CD4-positive, CD25-positive, alpha-beta regulatory T cell (primary cell): ENCODE data around the gene CDT1. TPM values are rescaled to one million over a fixed set of nuclear protein-coding genes. Genes with fewer than 3 reads are reported as not detected.

Experiments
- ATAC-seq, 2 donors: fragments of 150-1000 bp; cut with Tn5 transposase; one replicate each; pipeline ENCODE4 v1.10.0; 2021; ENCODE audit warnings: low read depth in 2 of 2, moderate number of reproducible peaks in 2 of 2, moderate library complexity in 1 of 2
- DNase-seq, 3 donors: peaks; one replicate each; pipeline versions ENCODE4 v3.0.0 to v3.0.0-alpha.2; 2012 to 2022; ENCODE audit warnings: mixed read lengths in 1 of 3
- H3K27ac ChIP-seq: one replicate; pipeline ENCODE4 v1.7.0; 2013; ENCODE audit warnings: mild to moderate bottlenecking, low read length; ENCODE audit not compliant: insufficient read depth, poor library complexity, severe bottlenecking
- H3K27me3 ChIP-seq: one replicate; pipeline ENCODE4 v1.7.0; 2013; ENCODE audit warnings: low read length; ENCODE audit not compliant: control insufficient read depth, insufficient read depth
- H3K36me3 ChIP-seq: one replicate; pipeline ENCODE4 v1.7.0; 2013; ENCODE audit warnings: mild to moderate bottlenecking, low read length, moderate library complexity; ENCODE audit not compliant: control insufficient read depth, insufficient read depth
- H3K4me1 ChIP-seq: 2 replicates; pipeline ENCODE4 v1.7.0; 2013; ENCODE audit warnings: mild to moderate bottlenecking, low read length; ENCODE audit not compliant: insufficient read depth, control insufficient read depth, poor library complexity, severe bottlenecking
- H3K4me3 ChIP-seq: one replicate; pipeline ENCODE4 v1.7.0; 2013; ENCODE audit warnings: low read depth, mild to moderate bottlenecking, low read length, moderate library complexity
- H3K9me3 ChIP-seq, 2 experiments: 1 replicate in 1 of 2; 2 replicates in 1 of 2; pipeline ENCODE4 v1.7.0; 2013; ENCODE audit warnings: low read length in 2 of 2, mild to moderate bottlenecking in 1 of 2, moderate library complexity in 1 of 2; ENCODE audit not compliant: control insufficient read depth in 2 of 2
- H3K27ac Mint-ChIP-seq, 3 donors: one replicate each; pipeline ENCODE4 v1.8.0; 2020 to 2022; ENCODE audit warnings: mild to moderate bottlenecking in 3 of 3, mixed read lengths in 3 of 3, moderate library complexity in 2 of 3
- H3K27me3 Mint-ChIP-seq: one replicate; pipeline ENCODE4 v1.8.0; 2022; ENCODE audit warnings: mild to moderate bottlenecking, mixed read lengths
- H3K36me3 Mint-ChIP-seq: one replicate; pipeline ENCODE4 v1.8.0; 2020; ENCODE audit warnings: mixed read lengths
- H3K4me1 Mint-ChIP-seq, 4 donors: one replicate each; pipeline ENCODE4 v1.8.0; 2020 to 2022; ENCODE audit warnings: mixed read lengths in 4 of 4, mild to moderate bottlenecking in 1 of 4
- H3K4me3 Mint-ChIP-seq, 4 donors: one replicate each; pipeline ENCODE4 v1.8.0; 2020 to 2022; ENCODE audit warnings: mild to moderate bottlenecking in 4 of 4, mixed read lengths in 4 of 4, moderate library complexity in 3 of 4
- H3K9me3 Mint-ChIP-seq, 7 donors: one replicate each; pipeline ENCODE4 v1.8.0; 2020 to 2022; ENCODE audit warnings: mixed read lengths in 7 of 7, mild to moderate bottlenecking in 3 of 7, moderate library complexity in 2 of 7
- polyA plus RNA-seq, 4 donors: library from polyadenylated mRNA; unstranded; fragments of 300-500 nt; fragmentation: Illumina TruSeq; gene quantifications; one replicate each; pipeline ENCODE4 v1.2.3, GENCODE V29; 2021
- total RNA-seq: library from RNA; stranded (reverse); gene quantifications from one replicate; pipeline ENCODE4 v1.2.3, GENCODE V29; 2022

The CDT1 gene
- total and polyA plus RNA-seq, 5 donors from 2014 or later = 0.60 to 4.8 (median 1.4) TPM

- Histone ChIP-seq H3K4me3 (no peak overlapping the region), H3K27me3 (no peaks in the 10 kb centered on the region), H3K36me3 (peaks cover 19% of the 10 kb centered on the region), H3K9me3 (no peaks in the 10 kb centered on the region), H3K4me1 (peaks cover 4% of the 10 kb centered on the region), H3K27ac (no peak overlapping the region)
- no peak overlapping the region for H3K4me3 Mint-ChIP-seq
- H3K9me3 Mint-ChIP-seq = no peaks in the 10 kb centered on the region
- no peak for DNase-seq
- peaks cover 6% of the 10 kb centered on the region for H3K36me3 Mint-ChIP-seq
- no peaks in the 10 kb centered on the region for H3K4me1 Mint-ChIP-seq
- H3K27ac Mint-ChIP-seq = no peak overlapping the region
- no peak for ATAC-seq
- H3K27me3 Mint-ChIP-seq = no peaks in the 10 kb centered on the region
These were observed 34.2 kb downstream of the CDT1 start for GRCh38 chr16:88837806-88838205.

- peaks cover 6% of the 10 kb centered on the region for H3K36me3 Mint-ChIP-seq
- Histone ChIP-seq H3K4me1 (peaks cover 4% of the 10 kb centered on the region), H3K27me3 (no peaks in the 10 kb centered on the region), H3K27ac (no peak overlapping the region), H3K36me3 (peaks cover 19% of the 10 kb centered on the region), H3K4me3 (no peak overlapping the region), H3K9me3 (no peaks in the 10 kb centered on the region)
- H3K27me3 Mint-ChIP-seq = no peaks in the 10 kb centered on the region
- H3K4me3 Mint-ChIP-seq = no peak overlapping the region
- H3K27ac Mint-ChIP-seq = no peak overlapping the region
- H3K9me3 Mint-ChIP-seq = no peaks in the 10 kb centered on the region
- H3K4me1 Mint-ChIP-seq = no peaks in the 10 kb centered on the region
- DNase-seq (no peak), ATAC-seq (no peak)
These were observed 35.0 kb downstream of the CDT1 start for GRCh38 chr16:88838566-88838965.

- Histone ChIP-seq H3K4me3 (no peak overlapping the region), H3K27ac (no peak overlapping the region), H3K4me1 (peaks cover 4% of the 10 kb centered on the region), H3K36me3 (peaks cover 19% of the 10 kb centered on the region), H3K9me3 (no peaks in the 10 kb centered on the region), H3K27me3 (no peaks in the 10 kb centered on the region)
- Mint-ChIP-seq H3K36me3 (peaks cover 6% of the 10 kb centered on the region), H3K9me3 (no peaks in the 10 kb centered on the region), H3K27ac (no peak overlapping the region), H3K4me3 (no peak overlapping the region), H3K27me3 (no peaks in the 10 kb centered on the region), H3K4me1 (no peaks in the 10 kb centered on the region)
- ATAC-seq (no peak), DNase-seq (no peak)
These were observed 35.5 kb downstream of the CDT1 start for GRCh38 chr16:88839026-88839529.

GRCh38 chr16:88839745-88840599 is 36.4 kb downstream of the CDT1 start:
- Mint-ChIP-seq H3K9me3 (no peaks in the 10 kb centered on the region), H3K27me3 (no peaks in the 10 kb centered on the region), H3K4me3 (no peak overlapping the region), H3K27ac (no peak overlapping the region), H3K4me1 (no peaks in the 10 kb centered on the region), H3K36me3 (peaks cover 6% of the 10 kb centered on the region)
- H3K9me3 ChIP-seq = no peaks in the 10 kb centered on the region
- peaks cover 19% of the 10 kb centered on the region for H3K36me3 ChIP-seq
- H3K4me3 ChIP-seq = no peak overlapping the region
- no peak for DNase-seq
- no peaks in the 10 kb centered on the region for H3K27me3 ChIP-seq
- ATAC-seq = no peak
- H3K4me1 ChIP-seq = peaks cover 4% of the 10 kb centered on the region
- H3K27ac ChIP-seq = no peak overlapping the region

GRCh38 chr16:88840600-88841215 is 37.1 kb downstream of the CDT1 start:
- Mint-ChIP-seq H3K27me3 (no peaks in the 10 kb centered on the region), H3K4me3 (no peak overlapping the region)

GRCh38 chr16:88841521-88842307 is 38.1 kb downstream of the CDT1 start:
- Histone ChIP-seq H3K4me1 (peaks cover 4% of the 10 kb centered on the region), H3K4me3 (no peak overlapping the region), H3K36me3 (peaks cover 19% of the 10 kb centered on the region), H3K27ac (no peak overlapping the region), H3K9me3 (no peaks in the 10 kb centered on the region), H3K27me3 (no peaks in the 10 kb centered on the region)
- Mint-ChIP-seq H3K27me3 (no peaks in the 10 kb centered on the region), H3K36me3 (peaks cover 6% of the 10 kb centered on the region), H3K4me1 (no peaks in the 10 kb centered on the region), H3K27ac (no peak overlapping the region), H3K9me3 (no peaks in the 10 kb centered on the region), H3K4me3 (no peak overlapping the region)
- ATAC-seq (no peak), DNase-seq (peak in 1 of 3 donors; percentile 16)

More at GRCh38 chr16:88840600-88841215, 37.1 kb downstream of the CDT1 start:
- no peaks in the 10 kb centered on the region for H3K9me3 Mint-ChIP-seq
- no peak overlapping the region for H3K4me3 ChIP-seq
- H3K4me1 ChIP-seq = peaks cover 4% of the 10 kb centered on the region
- H3K4me1 Mint-ChIP-seq = no peaks in the 10 kb centered on the region
- peaks cover 19% of the 10 kb centered on the region for H3K36me3 ChIP-seq
- peaks cover 6% of the 10 kb centered on the region for H3K36me3 Mint-ChIP-seq
- no peaks in the 10 kb centered on the region for H3K9me3 ChIP-seq
- no peaks in the 10 kb centered on the region for H3K27me3 ChIP-seq
- no peak overlapping the region for H3K27ac ChIP-seq
- no peak for ATAC-seq
- no peak for DNase-seq
- no peak overlapping the region for H3K27ac Mint-ChIP-seq

GRCh38 chr16:88842308-88842756 is 38.7 kb downstream of the CDT1 start:
- no peak overlapping the region for H3K27ac Mint-ChIP-seq
- Histone ChIP-seq H3K4me3 (no peak overlapping the region), H3K4me1 (peaks cover 4% of the 10 kb centered on the region), H3K9me3 (no peaks in the 10 kb centered on the region), H3K27me3 (no peaks in the 10 kb centered on the region), H3K36me3 (peaks cover 19% of the 10 kb centered on the region), H3K27ac (no peak overlapping the region)
- ATAC-seq (no peak), DNase-seq (no peak)
- no peaks in the 10 kb centered on the region for H3K27me3 Mint-ChIP-seq
- peaks cover 6% of the 10 kb centered on the region for H3K36me3 Mint-ChIP-seq
- H3K9me3 Mint-ChIP-seq = no peaks in the 10 kb centered on the region
- no peaks in the 10 kb centered on the region for H3K4me1 Mint-ChIP-seq
- no peak overlapping the region for H3K4me3 Mint-ChIP-seq
